ENCODE results near the gene CKAP2.
"Not testable (repeated sequence)": the region's sequence is repeated elsewhere in the genome, so short reads cannot be mapped to it uniquely, and the experiment has no call there.

CKAP2 gene, protein sequence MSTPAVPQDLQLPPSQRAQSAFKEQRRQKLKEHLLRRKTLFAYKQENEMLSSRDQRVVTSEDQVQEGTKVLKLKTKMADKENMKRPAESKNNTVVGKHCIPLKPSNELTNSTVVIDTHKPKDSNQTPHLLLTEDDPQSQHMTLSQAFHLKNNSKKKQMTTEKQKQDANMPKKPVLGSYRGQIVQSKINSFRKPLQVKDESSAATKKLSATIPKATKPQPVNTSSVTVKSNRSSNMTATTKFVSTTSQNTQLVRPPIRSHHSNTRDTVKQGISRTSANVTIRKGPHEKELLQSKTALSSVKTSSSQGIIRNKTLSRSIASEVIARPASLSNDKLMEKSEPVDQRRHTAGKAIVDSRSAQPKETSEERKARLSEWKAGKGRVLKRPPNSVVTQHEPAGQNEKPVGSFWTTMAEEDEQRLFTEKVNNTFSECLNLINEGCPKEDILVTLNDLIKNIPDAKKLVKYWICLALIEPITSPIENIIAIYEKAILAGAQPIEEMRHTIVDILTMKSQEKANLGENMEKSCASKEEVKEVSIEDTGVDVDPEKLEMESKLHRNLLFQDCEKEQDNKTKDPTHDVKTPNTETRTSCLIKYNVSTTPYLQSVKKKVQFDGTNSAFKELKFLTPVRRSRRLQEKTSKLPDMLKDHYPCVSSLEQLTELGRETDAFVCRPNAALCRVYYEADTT

GRCh38 chr13:52454820-52455676 is at the start of gene CKAP2:
CKAP2 (plus strand) TSS chr13:52455478; CDS start chr13:52455557, 79 bp downstream.
- in situ Hi-C loops (cut with MboI; ENCODE audit: low sequenced_read_pairs), result no loop called here

GRCh38 chr13:52405767-52406494 is 49.3 kb upstream of the CKAP2 start, which contains the start of gene THSD1:
THSD1 (minus strand) TSS chr13:52406172; CDS start chr13:52402600, 3,572 bp downstream.
- in situ Hi-C loops (cut with MboI; ENCODE audit: low sequenced_read_pairs), result no loop called here

DNA sequence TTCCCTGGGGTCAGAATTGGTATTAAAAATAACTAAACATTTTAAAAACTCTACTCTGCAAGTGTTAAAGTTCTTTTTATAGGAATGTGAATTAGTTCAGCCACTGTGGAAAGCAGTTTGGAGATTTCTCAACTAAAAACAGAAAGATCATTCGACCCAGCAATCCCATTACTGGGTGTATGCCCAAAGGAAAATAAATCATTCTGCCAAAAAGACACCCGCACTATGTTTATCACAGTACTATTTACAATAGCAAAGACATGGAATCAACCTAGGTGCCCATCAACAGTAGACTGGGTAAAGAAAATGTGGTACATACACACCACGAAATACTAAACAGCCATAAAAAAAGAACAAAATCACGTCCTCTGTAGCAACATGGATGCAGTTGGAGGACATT is 48.6 kb upstream of the CKAP2 start:
- in situ Hi-C loops (cut with MboI; ENCODE audit: low sequenced_read_pairs), result no loop called here

DNA sequence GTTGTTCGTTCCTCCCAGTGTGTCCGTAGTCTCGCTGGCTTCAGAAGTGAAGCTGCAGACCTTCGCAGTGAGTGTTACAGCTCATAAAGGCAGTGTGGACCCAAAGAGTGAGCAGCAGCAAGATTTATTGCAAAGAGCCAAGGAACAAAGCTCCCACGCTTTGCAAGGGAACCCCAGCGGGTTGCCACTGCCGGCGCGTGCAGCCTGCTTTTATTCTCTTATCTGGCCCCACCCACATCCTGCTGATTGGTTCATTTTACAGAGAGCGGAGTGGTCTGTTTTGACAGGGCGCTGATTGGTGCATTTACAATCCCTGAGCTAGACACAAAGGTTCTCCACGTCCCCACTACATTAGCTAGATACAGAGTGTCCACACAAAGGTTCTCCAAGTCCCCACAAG is 47.8 kb upstream of the CKAP2 start:
- in situ Hi-C loops (cut with MboI; ENCODE audit: low sequenced_read_pairs), result not testable (repeated sequence)

DNA sequence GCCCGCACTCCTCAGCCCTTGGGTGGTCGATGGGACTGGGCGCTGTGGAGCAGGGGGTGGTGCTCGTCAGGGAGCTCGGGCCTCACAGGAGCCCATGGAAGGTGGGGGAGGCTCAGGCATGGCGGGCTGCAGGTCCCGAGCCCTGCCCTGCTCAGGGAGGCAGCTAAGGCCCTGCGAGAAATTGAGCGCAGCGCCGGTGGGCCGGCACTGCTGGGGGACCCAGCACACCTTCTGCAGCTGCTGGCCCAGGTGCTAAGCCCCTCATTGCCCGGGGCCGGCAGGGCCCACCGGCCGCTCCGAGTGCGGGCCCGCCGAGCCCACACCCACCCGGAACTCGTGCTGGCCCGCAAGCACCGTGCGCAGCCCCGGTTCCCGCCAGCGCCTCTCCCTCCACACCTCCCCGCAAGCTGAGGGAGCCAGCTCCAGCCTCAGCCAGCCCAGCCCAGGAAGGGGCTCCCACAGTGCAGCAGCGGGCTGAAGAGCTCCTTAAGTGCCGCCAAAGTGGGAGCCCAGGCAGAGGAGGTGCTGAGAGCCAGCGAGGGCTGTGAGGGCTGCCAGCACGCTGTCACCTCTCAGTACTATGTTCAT is 47.1 kb upstream of the CKAP2 start:
- in situ Hi-C loops (cut with MboI; ENCODE audit: low sequenced_read_pairs), result not testable (repeated sequence)

GRCh38 chr13:52411629-52412028 is 43.6 kb upstream of the CKAP2 start:
- in situ Hi-C loops (cut with MboI; ENCODE audit: low sequenced_read_pairs), result no loop called here

DNA sequence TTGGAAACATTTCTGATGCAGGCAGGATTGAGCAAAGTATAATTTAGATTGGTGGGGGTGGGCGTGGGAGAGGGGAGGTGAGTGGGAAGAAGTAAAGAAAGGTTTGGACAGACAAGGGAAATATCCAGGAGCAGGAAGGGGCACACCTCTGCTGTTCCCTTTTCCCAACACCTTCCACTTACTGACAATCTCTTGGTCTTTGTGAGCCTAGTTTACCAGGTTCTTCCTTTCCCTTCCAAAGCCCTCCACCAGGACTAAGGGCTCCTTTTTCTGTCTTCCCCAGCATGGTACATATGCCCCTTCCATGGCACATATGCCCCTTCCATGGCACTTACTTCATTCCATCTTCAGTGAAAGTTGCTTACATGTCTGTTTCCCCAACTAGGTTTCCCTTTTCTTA is 43.1 kb upstream of the CKAP2 start:
- in situ Hi-C loops (cut with MboI; ENCODE audit: low sequenced_read_pairs), result no loop called here

GRCh38 chr13:52414051-52414450 is 41.2 kb upstream of the CKAP2 start:
- in situ Hi-C loops (cut with MboI; ENCODE audit: low sequenced_read_pairs), result no loop called here

- in situ Hi-C loops (cut with MboI; ENCODE audit: low sequenced_read_pairs), result no loop called here
Observed at GRCh38 chr13:52414963-52415362, 40.3 kb upstream of the CKAP2 start.

DNA sequence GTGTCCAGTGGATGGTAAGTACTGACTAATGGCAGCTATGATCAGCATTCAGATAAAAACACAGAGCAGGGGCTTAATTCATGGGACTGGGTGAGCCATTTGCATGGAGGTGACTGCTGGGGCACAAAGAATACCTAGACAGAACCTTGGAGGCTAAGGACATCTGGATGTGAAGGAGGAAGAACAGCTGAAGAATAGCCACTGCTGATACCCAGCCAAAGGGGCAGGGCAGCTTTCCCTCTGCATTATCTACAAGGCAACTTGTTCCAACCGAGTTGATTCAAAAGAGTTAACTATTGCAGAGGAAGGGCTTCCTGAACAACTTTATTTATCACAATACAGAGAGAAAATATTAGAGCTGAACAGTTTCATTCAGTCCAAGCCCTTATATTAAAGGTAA is 36.2 kb upstream of the CKAP2 start:
- in situ Hi-C loops (cut with MboI; ENCODE audit: low sequenced_read_pairs), result no loop called here

DNA sequence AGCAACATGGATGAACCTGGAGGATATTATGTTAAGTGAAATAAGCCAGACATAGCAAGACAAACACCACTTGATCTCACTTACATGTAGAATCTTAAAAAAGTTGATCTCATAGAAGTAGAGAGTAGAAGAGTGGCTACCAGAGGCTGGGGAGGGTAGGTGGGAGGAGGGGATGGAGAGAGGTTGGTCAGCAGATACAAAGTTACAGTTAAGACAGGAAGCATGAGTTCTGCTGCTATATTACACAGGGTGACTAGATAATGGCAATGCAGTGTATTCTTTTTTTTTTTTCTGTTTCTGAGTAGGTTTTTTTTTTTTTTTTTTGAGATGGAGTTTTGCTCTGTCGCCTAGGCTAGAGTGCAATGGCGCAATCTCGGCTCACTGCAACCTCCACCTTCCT is 34.1 kb upstream of the CKAP2 start:
- in situ Hi-C loops (cut with MboI; ENCODE audit: low sequenced_read_pairs), result no loop called here

DNA sequence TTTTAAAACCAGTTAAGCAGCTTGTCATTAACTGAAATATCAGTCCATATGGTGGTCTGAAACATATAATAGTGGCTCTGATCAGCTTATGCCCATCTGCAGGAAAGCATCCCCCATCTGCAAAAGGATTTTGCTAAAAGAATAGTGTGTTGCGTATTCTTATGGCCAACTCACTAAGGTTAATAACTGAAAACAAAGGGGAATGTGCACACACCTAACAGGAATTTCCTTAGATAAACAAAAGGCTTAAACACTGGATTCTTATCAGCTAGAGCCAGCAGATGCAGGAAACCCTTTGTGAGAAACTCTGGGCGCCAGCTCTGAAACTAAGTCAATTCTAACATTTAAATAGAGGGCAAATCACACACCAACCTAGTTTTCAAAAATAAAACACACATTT is 27.0 kb upstream of the CKAP2 start:
- in situ Hi-C loops (cut with MboI; ENCODE audit: low sequenced_read_pairs), result no loop called here

- in situ Hi-C loops (cut with MboI; ENCODE audit: low sequenced_read_pairs), result no loop called here
Observed at GRCh38 chr13:52432456-52432855, 22.8 kb upstream of the CKAP2 start.

DNA sequence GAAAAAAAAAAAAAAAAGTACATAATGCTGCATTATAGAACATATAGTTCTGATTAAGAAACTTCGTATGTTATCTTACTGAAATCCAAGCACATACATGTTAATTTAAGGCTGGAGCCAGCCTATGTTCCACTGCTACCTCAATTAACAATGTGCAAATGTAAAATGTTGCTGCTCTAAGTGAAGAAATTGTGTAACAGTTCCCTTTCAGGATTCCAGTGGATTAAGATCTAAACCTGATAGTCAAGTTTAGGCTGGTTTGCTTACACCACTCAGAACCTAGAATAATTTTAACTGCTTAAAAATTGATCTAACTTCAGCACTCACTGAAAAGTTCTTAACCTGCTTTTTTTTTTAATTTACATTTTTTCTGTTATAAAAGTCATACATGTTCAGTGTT is 9.0 kb upstream of the CKAP2 start:
- in situ Hi-C loops (cut with MboI; ENCODE audit: low sequenced_read_pairs), result no loop called here

- in situ Hi-C loops (cut with MboI; ENCODE audit: low sequenced_read_pairs), result no loop called here
Observed at GRCh38 chr13:52447354-52447753, 7.9 kb upstream of the CKAP2 start.

- in situ Hi-C loops (cut with MboI; ENCODE audit: low sequenced_read_pairs), result no loop called here
Observed at GRCh38 chr13:52447815-52448552, 7.3 kb upstream of the CKAP2 start.

- in situ Hi-C loops (cut with MboI; ENCODE audit: low sequenced_read_pairs), result no loop called here
Observed at GRCh38 chr13:52449331-52450011, 5.8 kb upstream of the CKAP2 start.

GRCh38 chr13:52450012-52450792 is 5.1 kb upstream of the CKAP2 start, which contains the start of gene VPS36:
VPS36 (minus strand) TSS chr13:52450634; CDS start chr13:52450594, 40 bp downstream.
- in situ Hi-C loops (cut with MboI; ENCODE audit: low sequenced_read_pairs), result no loop called here

Measured in hTERT RPE-1 (cell line).